HS-5 (cell line): ENCODE results near the gene CYP24A1.
A peak's percentile ranks its signal among the peaks of the same experiment; 100 is the strongest.

ENCODE experiments used
- DNase-seq: peaks from one replicate; pipeline ENCODE4 v3.0.0-alpha.2; 2012; ENCODE audit warnings: low read depth

Gene CYP24A1

GRCh38 chr20:54173653-54174456 is at the start of gene CYP24A1:
Gene CYP24A1, minus strand, starts transcription at chr20:54173986. Its CDS starts 407 bp downstream, at chr20:54173579.
- no peak for DNase-seq

GRCh38 chr20:54223285-54223684 is 49.5 kb upstream of the CYP24A1 start:
- no peak for DNase-seq

- no peak for DNase-seq
These were observed 48.5 kb upstream of the CYP24A1 start for GRCh38 chr20:54221996-54222890.

GRCh38 chr20:54221353-54221752 is 47.6 kb upstream of the CYP24A1 start:
- DNase-seq, result no peak

- DNase-seq, result no peak
These were observed 46.9 kb upstream of the CYP24A1 start for GRCh38 chr20:54220722-54221121.

- DNase-seq, result peak; percentile 94
These were observed 46.1 kb upstream of the CYP24A1 start for GRCh38 chr20:54219751-54220426.

- DNase-seq, result no peak
These were observed 44.7 kb upstream of the CYP24A1 start for GRCh38 chr20:54218470-54218869.

GRCh38 chr20:54217762-54218161 is 44.0 kb upstream of the CYP24A1 start:
- DNase-seq, result no peak

GRCh38 chr20:54215157-54215789 is 41.5 kb upstream of the CYP24A1 start:
- no peak for DNase-seq

- no peak for DNase-seq
These were observed 40.8 kb upstream of the CYP24A1 start for GRCh38 chr20:54214566-54214965.

GRCh38 chr20:54212871-54213270 is 39.1 kb upstream of the CYP24A1 start:
- DNase-seq, result no peak

- peak; percentile 100 for DNase-seq
These were observed 38.4 kb upstream of the CYP24A1 start for GRCh38 chr20:54212226-54212625.

GRCh38 chr20:54209216-54209813 is 35.5 kb upstream of the CYP24A1 start:
- DNase-seq, result no peak

- DNase-seq, result peak; percentile 96
These were observed 34.9 kb upstream of the CYP24A1 start for GRCh38 chr20:54208548-54209176.

GRCh38 chr20:54207743-54208547 is 34.2 kb upstream of the CYP24A1 start, which contains the start of gene PFDN4:
Gene PFDN4, plus strand, starts transcription at chr20:54208087. Its CDS starts 14 bp downstream, at chr20:54208101.
- DNase-seq, result peak; percentile 100

GRCh38 chr20:54207053-54207742 is 33.4 kb upstream of the CYP24A1 start:
- DNase-seq, result peak; percentile 75

GRCh38 chr20:54205450-54205849 is 31.7 kb upstream of the CYP24A1 start:
- no peak for DNase-seq

- DNase-seq, result no peak
These were observed 30.7 kb upstream of the CYP24A1 start for GRCh38 chr20:54204481-54204880.

- DNase-seq, result no peak
These were observed 30.3 kb upstream of the CYP24A1 start for GRCh38 chr20:54204063-54204462.
